Pancreas (tissue), 10 donors: ENCODE measurements around the gene IQCM. TPM values are rescaled to one million over a fixed set of nuclear protein-coding genes. Genes with fewer than 3 reads are reported as not detected.

Source experiments
- ATAC-seq, 4 donors: fragments of 200-7000 bp; cut with Tn5 transposase; one replicate each; pipeline versions ENCODE4 v1.8.0 to v1.9.1; 2020; ENCODE audit warnings: mild to moderate bottlenecking in 4 of 4, moderate library complexity in 4 of 4
- DNase-seq, 6 donors: peaks; one replicate each; pipeline ENCODE4 v3.0.0-alpha.2; 2020
- FAIRE-seq: peaks from 2 replicates; lab custom pipeline; 2012; peaks lifted over from hg19 to GRCh38; lab: Jason Lieb, UNC
- H3K27ac ChIP-seq, 4 donors: fragments of 200-600 bp; sonication (generic); 1 replicate in 3 of 4; 2 replicates in 1 of 4; pipeline versions ENCODE4 v1.5.0 to v1.8.0; 2020
- H3K27me3 ChIP-seq, 4 donors: fragments of 200-600 bp; one replicate each; pipeline ENCODE4 v1.8.0; 2021
- H3K36me3 ChIP-seq, 3 donors: fragments of 200-600 bp; sonication (generic) in 1 of 3; one replicate each; pipeline versions ENCODE4 v1.5.0 to v1.8.0; 2020 to 2021
- H3K4me1 ChIP-seq, 3 donors: fragments of 200-600 bp; one replicate each; pipeline ENCODE4 v1.8.0; 2021
- H3K4me3 ChIP-seq, 4 donors: fragments of 200-600 bp; sonication (generic) in 2 of 4; one replicate each; pipeline versions ENCODE4 v1.5.0 to v1.8.0; 2020 to 2021
- H3K9me3 ChIP-seq, 4 donors: fragments of 200-600 bp; one replicate each; pipeline ENCODE4 v1.8.0; 2021
- WGBS, 2 donors: extraction: QIAGEN DNeasy Blood & Tissue Kit; methylation state at CpG; one replicate each; pipeline ENCODE4 v1.1.7; 2013; 5-methylcytosine and 5-hydroxymethylcytosine counted together
- intact Hi-C, 3 donors: fragments of 100-400 bp; cut with DNase I; formaldehyde crosslinking; loops; one replicate each; pipeline versions ENCODE4 v1.11.1 to v1.14.2; 2022
- polyA plus RNA-seq, 2 donors: library from polyadenylated mRNA; stranded (reverse); fragments of 200-250 nt; gene quantifications; one replicate each; pipeline ENCODE4 v1.2.3, GENCODE V29; 2013
- total RNA-seq, 6 donors: library from RNA; stranded (reverse); fragmentation: NEBNext Ultra II Directional in 4 of 6; extraction: Animal tissue kit (Norgen Biotek cat#: 25700) in 4 of 6; gene quantifications; one replicate each; pipeline versions ENCODE4 v1.2.1 to v1.2.4, GENCODE V29; 2021 to 2023
- TF ChIP-seq, protein P1 (sequence below), 4 donors: fragments of 200-600 bp; sonication (generic) in 3 of 4; IDR thresholded peaks; one replicate each; pipeline versions ENCODE4 v1.5.0 to v1.8.0; 2021; ENCODE audit warnings: antibody characterized with exemption in 4 of 4
- donor health status: healthy with polysubstance abuse.
- donor health status: DM: no; HTN: no; CAD: no; lungs with moderate emphysema.
- donor health status: DM: no; HTN: no; CAD: no.
- donor health status: control.
- donor health status: control.
- donor health status: Bipolar disorder and iron deficiency.
- donor health status: DM: yes; HTN: yes; CAD: no.
- donor health status: DM: no; HTN: no; CAD: no.
- donor health status: DM: no; HTN: no; CAD: no.
- donor health status: DM: yes; HTN: yes; CAD: no.

IQCM gene
- total and polyA plus RNA-seq, 8 donors, result not detected

DNA sequence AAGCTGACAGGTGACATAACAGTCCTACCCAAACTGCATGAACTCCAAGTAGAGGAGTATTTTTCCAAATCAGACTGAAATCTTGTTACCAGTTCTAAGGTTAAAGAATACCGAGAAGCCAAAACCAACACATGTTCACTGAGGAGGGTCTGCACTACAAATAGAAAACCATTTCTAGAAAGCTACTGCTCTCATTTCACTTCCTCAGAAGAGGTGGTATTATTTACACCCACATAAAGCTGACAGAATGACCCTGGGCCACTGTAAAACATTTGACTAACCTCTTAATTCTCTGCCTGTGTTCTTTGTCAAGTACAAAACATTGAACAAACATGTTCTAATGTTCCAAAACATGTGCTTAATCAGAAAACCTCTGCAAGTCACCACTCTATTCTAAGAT is 95.8 kb downstream of the IQCM start:
- Histone ChIP-seq H3K4me3 (no peak overlapping the region), H3K36me3 (no peaks in the 10 kb centered on the region), H3K27me3 (no peaks in the 10 kb centered on the region), H3K4me1 (no peaks in the 10 kb centered on the region), H3K9me3 (no peaks in the 10 kb centered on the region), H3K27ac (no peak overlapping the region)
- no peak for DNase-seq
- ATAC-seq, result no peak
- FAIRE-seq, result no peak
- WGBS, 2 donors, result 55 to 71% methylated on average over 1 of the region's 1 CpG
- intact Hi-C loops, result no loop called here
- TF ChIP-seq, protein P1, sequence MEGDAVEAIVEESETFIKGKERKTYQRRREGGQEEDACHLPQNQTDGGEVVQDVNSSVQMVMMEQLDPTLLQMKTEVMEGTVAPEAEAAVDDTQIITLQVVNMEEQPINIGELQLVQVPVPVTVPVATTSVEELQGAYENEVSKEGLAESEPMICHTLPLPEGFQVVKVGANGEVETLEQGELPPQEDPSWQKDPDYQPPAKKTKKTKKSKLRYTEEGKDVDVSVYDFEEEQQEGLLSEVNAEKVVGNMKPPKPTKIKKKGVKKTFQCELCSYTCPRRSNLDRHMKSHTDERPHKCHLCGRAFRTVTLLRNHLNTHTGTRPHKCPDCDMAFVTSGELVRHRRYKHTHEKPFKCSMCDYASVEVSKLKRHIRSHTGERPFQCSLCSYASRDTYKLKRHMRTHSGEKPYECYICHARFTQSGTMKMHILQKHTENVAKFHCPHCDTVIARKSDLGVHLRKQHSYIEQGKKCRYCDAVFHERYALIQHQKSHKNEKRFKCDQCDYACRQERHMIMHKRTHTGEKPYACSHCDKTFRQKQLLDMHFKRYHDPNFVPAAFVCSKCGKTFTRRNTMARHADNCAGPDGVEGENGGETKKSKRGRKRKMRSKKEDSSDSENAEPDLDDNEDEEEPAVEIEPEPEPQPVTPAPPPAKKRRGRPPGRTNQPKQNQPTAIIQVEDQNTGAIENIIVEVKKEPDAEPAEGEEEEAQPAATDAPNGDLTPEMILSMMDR (IDR thresholded peaks at IDR 0.05), result no peak

DNA sequence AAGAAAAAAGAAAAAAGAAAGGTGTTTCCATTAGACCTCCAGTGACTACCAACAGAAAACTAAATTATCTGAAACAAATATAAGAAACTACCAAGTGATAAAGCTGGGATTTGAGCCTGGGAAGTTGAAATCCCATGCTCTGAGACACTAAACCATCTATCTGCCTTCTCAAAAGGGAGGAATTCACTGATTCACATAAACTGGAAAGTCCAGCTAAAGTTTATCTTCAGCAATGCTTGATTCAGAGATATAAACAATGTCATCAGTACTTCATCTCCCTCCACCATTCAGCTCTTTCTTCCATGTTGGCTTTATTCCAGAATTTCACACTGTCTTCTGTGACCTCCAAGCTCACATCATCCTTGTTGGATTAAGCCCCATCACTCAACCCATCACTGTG is 96.3 kb downstream of the IQCM start:
- H3K4me1 ChIP-seq, result no peaks in the 10 kb centered on the region
- ATAC-seq, result no peak
- intact Hi-C loops, result no loop called here
- DNase-seq, result no peak
- H3K4me3 ChIP-seq, result no peak overlapping the region
- FAIRE-seq, result no peak
- no peak overlapping the region for H3K27ac ChIP-seq
- no peaks in the 10 kb centered on the region for H3K9me3 ChIP-seq
- TF ChIP-seq, protein P1 (IDR thresholded peaks at IDR 0.05), result no peak
- H3K27me3 ChIP-seq, result no peaks in the 10 kb centered on the region
- H3K36me3 ChIP-seq, result no peaks in the 10 kb centered on the region

DNA sequence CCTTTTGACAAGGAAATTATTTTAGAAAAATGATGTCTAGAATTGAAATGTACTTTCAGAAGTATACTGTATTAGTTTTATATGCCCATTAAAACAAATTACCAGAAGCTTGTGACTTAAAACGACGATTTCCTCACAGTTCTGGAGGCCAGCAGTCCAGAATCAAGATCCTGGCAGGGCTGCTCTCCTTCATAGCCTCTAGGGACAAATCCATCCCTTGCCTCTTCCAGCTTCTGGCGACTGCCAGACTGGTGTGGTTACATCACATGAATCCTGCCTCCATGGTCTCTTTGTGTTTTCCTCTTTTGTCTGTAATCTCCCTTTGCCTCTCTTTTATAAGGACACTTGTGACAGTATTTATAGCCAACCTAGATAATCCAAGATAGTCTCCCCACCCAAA is 97.1 kb downstream of the IQCM start:
- 48 to 63% methylated on average over 3 of the region's 3 CpGs for WGBS, 2 donors
- no peak for FAIRE-seq
- no peak overlapping the region for H3K27ac ChIP-seq

DNA sequence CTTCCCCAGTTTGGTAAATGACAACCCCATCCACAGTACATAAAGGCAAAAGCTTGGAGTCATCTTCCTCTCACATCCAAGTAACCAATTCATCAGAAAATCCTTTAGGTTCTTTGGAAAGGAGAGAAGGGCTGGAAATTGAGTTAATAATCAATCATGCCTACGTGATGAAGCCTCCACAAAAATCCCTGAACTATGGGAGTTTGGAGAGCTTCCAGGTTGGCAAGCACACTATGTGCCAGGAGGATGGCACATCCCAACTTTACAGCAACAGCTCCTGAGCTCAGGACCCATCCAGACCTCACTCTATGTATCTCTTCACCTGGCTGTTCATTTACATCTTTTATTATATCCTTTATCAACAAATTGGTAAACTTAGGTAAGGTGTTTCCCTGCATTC is 98.9 kb downstream of the IQCM start:
- H3K27me3 ChIP-seq, result no peaks in the 10 kb centered on the region
- no peak overlapping the region for H3K27ac ChIP-seq
- intact Hi-C loops, result no loop called here
- no peaks in the 10 kb centered on the region for H3K36me3 ChIP-seq
- 30 to 31% methylated on average over 1 of the region's 1 CpG for WGBS, 2 donors
- H3K4me1 ChIP-seq, result no peaks in the 10 kb centered on the region
- FAIRE-seq (no peak), ATAC-seq (no peak), DNase-seq (no peak)
- H3K9me3 ChIP-seq, result no peaks in the 10 kb centered on the region
- no peak overlapping the region for H3K4me3 ChIP-seq
- TF ChIP-seq, protein P1 (IDR thresholded peaks at IDR 0.05), result no peak

More for the DNA sequence above, 97.1 kb downstream of the IQCM start:
- intact Hi-C loops, result no loop called here
- ATAC-seq, result no peak
- TF ChIP-seq, protein P1 (IDR thresholded peaks at IDR 0.05), result no peak
- no peak overlapping the region for H3K4me3 ChIP-seq
- no peak for DNase-seq
- H3K27me3 ChIP-seq, result no peaks in the 10 kb centered on the region
- H3K9me3 ChIP-seq, result no peaks in the 10 kb centered on the region
- no peaks in the 10 kb centered on the region for H3K4me1 ChIP-seq
- no peaks in the 10 kb centered on the region for H3K36me3 ChIP-seq

DNA sequence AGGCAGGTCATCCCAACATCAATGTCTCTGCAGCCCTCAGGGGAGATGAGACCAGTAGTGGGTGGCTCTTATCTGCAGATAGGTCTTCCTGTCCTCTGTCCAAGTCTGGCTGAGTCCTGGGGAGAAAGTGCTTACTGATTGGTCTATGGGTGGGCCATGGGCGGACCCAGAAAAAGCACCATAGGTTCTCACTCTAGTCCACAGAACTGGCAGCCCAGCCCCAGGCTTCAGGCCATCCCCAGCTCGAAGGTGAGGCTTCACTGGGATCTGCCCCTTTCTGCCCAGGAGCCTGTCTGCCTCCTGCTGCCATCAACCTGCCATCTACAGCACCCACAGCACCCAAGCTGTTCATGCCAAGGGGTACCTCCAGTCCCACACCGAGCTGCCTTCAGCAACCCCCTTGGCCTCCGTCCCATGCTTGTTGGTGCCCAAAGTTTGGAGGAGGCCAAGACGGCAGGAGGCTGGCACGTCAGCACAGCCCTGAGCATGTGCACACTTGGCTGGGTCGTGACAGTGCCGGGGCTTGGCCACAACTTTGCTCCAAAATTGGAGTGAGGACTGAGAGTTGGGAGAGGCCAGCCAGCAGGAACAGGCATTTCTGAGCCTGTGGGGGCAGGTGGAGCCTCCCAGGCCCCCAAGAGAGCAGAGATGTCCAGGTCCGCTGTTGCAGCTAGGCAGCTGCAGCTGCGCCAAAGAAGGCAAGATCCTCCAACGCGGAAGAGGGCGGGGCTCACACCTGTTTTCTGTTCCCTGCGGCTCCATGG is 99.6 kb downstream of the IQCM start:
- ATAC-seq, result no peak
- no peaks in the 10 kb centered on the region for H3K36me3 ChIP-seq
- TF ChIP-seq, protein P1 (IDR thresholded peaks at IDR 0.05), result no peak
- H3K27ac ChIP-seq, result no peak overlapping the region
- H3K4me3 ChIP-seq, result no peak overlapping the region
- H3K9me3 ChIP-seq, result no peaks in the 10 kb centered on the region
- no peaks in the 10 kb centered on the region for H3K27me3 ChIP-seq
- no peaks in the 10 kb centered on the region for H3K4me1 ChIP-seq
- DNase-seq, result peak in 2 of 6 donors; percentile 41 to 53
- WGBS, 2 donors, result 79 to 86% methylated on average over 14 of the region's 14 CpGs
- no peak for FAIRE-seq
- intact Hi-C loops, result no loop called here
